GM12892 (cell line): Measurements from ENCODE around the gene PRAMEF11.

ENCODE experiments used
- POLR2A ChIP-seq: IDR thresholded peaks from 2 replicates; pipeline ENCODE4 v1.6.1; 2011; ENCODE audit warnings: low read depth, low read length, control low read depth
- POLR2AphosphoS5 ChIP-seq: IDR thresholded peaks from 2 replicates; pipeline ENCODE4 v1.6.1; 2011; ENCODE audit warnings: low read depth, low read length, control low read depth
- TAF1 ChIP-seq: IDR thresholded peaks from 2 replicates; pipeline ENCODE4 v1.6.1; 2011; ENCODE audit warnings: low read depth, mild to moderate bottlenecking, control low read depth, low read length, borderline replicate concordance

DNA sequence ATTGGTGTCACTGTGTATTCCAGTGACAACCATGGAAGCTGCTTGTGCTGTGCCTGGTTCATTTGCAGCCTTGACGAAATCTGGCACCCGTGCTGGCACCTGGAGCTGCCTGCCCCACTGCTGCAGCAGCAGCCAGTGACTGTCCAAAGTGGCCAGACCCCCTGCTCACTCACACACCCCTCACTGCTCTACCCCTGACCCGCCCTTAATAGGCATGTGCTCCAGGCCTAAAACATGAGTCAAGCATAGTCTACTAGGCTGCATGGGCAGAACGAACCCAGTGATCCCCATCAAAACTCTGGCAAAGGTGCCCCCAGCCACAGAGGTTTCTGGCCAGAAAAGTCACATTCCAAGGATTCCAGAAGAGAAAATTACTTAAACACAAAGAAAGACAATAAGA lies 32.3 kb downstream of the PRAMEF11 start:
- TF ChIP-seq POLR2A: no peak
- no peak for TF ChIP-seq POLR2AphosphoS5
- TF ChIP-seq TAF1: no peak
